Mesendoderm (in vitro differentiated cells): Measurements from ENCODE around the gene STN1. TPM values are rescaled to one million over a fixed set of nuclear protein-coding genes. Genes with fewer than 3 reads are reported as not detected.

Experiments
- DNase-seq: peaks from one replicate; pipeline ENCODE4 v3.0.0; 2013
- H2AK5ac ChIP-seq: 2 replicates; pipeline ENCODE4 v1.6.1; 2013; ENCODE audit warnings: low read length, inconsistent platforms
- H2BK120ac ChIP-seq: 2 replicates; pipeline ENCODE4 v1.6.1; 2013; ENCODE audit warnings: low read depth, mild to moderate bottlenecking, low read length, moderate library complexity, mixed read lengths
- H2BK15ac ChIP-seq: replicated peaks from 2 replicates; pipeline ENCODE4 v1.6.1; 2013; ENCODE audit warnings: low read depth, mild to moderate bottlenecking, moderate library complexity
- H2BK5ac ChIP-seq: 2 replicates; pipeline ENCODE4 v1.6.1; 2013; ENCODE audit warnings: low read length, inconsistent platforms
- H3K18ac ChIP-seq: 2 replicates; pipeline ENCODE4 v1.6.1; 2013; ENCODE audit warnings: mild to moderate bottlenecking, low read length, mixed read lengths
- H3K23ac ChIP-seq: one replicate; pipeline ENCODE4 v1.6.1; 2013; ENCODE audit warnings: low read length
- H3K27ac ChIP-seq: 2 replicates; pipeline ENCODE4 v1.5.1; 2013; ENCODE audit warnings: low read depth, mild to moderate bottlenecking, inconsistent platforms, low read length, moderate library complexity
- H3K27me3 ChIP-seq: 2 replicates; pipeline ENCODE4 v1.6.1; 2013; ENCODE audit warnings: low read length, control low read depth, mild to moderate bottlenecking, inconsistent platforms; ENCODE audit not compliant: insufficient read depth, poor library complexity
- H3K36me3 ChIP-seq: 2 replicates; pipeline ENCODE4 v1.6.1; 2013; ENCODE audit warnings: low read length, inconsistent platforms; ENCODE audit not compliant: control insufficient read depth, insufficient read depth
- H3K4ac ChIP-seq: one replicate; pipeline ENCODE4 v1.6.1; 2013; ENCODE audit warnings: low read depth, mild to moderate bottlenecking, low read length, moderate library complexity
- H3K4me1 ChIP-seq: 2 replicates; pipeline ENCODE4 v1.6.1; 2013; ENCODE audit warnings: low read depth, low read length, inconsistent platforms; ENCODE audit not compliant: control insufficient read depth
- H3K4me2 ChIP-seq: 2 replicates; pipeline ENCODE4 v1.6.1; 2013; ENCODE audit warnings: low read length
- H3K4me3 ChIP-seq: 2 replicates; pipeline ENCODE4 v1.5.1; 2013; ENCODE audit warnings: mild to moderate bottlenecking, low read length
- H3K56ac ChIP-seq: one replicate; pipeline ENCODE4 v1.6.1; 2013; ENCODE audit warnings: low read length
- H3K79me1 ChIP-seq: 2 replicates; pipeline ENCODE4 v1.6.1; 2013; ENCODE audit warnings: low read length, inconsistent platforms
- H3K79me2 ChIP-seq: 2 replicates; pipeline ENCODE4 v1.6.1; 2013; ENCODE audit warnings: mild to moderate bottlenecking, low read length; ENCODE audit not compliant: control insufficient read depth, insufficient read depth
- H3K9ac ChIP-seq: 2 replicates; pipeline ENCODE4 v1.6.1; 2013; ENCODE audit warnings: low read length, inconsistent platforms
- H4K5ac ChIP-seq: one replicate; pipeline ENCODE4 v1.6.1; 2013; ENCODE audit warnings: low read length
- H4K8ac ChIP-seq: one replicate; pipeline ENCODE4 v1.6.1; 2013; ENCODE audit warnings: low read depth, mild to moderate bottlenecking, control low read depth, low read length, moderate library complexity
- WGBS: extraction: QIAGEN DNeasy Blood & Tissue Kit; methylation state at CpG from one replicate; pipeline ENCODE4 v1.1.7; 2013; ENCODE audit warnings: low lambda C conversion rate, missing lambda C conversion rate; ENCODE audit not compliant: insufficient coverage; ENCODE audit errors: extremely low coverage; 5-methylcytosine and 5-hydroxymethylcytosine counted together
- polyA plus RNA-seq, 2 experiments: library from polyadenylated mRNA; stranded (reverse); fragments of 200-250 nt; gene quantifications; one replicate each; pipeline ENCODE4 v1.2.3, GENCODE V29; 2013

STN1 gene
- polyA plus RNA-seq (2013, experiment 1 of 2): 7.1 TPM
- 7.3 TPM for polyA plus RNA-seq (2013, experiment 2 of 2)

DNA sequence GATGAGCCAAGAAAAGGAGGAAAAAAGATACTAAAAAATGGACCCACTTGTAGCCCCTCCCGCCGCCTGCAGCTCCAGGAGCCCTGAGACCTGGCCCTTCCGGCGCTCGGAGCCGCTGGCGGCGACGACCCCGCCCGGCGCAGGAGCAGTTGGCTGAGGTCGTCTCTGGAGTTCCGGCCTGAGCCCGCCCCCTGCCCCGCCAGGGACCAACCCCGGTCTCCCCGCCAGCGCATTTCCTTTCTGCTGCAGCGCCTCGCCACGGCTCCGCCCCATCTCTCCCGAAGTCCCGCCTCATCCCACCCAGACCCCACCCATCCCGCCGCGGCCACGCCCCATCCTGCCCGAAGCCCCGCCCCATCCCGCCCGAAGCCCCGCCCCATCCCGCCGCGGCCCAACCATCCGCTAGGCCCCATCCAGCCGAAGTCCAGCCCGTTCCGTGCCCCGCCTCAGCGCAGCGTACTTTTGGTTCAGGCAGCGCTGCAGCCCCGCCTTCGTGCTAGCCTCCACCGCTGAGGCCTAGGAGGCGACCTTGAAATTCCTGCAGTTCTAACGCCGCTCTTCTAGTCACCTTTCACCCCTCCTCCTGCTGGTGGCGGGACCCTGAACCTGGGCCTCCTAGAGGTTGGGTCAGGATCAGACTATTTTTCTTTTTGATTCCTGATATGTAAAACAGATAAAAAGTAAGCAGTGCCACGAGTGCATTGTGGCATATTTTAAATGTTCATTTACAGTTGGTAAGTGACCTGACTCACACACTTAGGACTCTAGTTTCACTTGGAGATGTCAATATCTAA, at the start of gene STN1:
STN1 (minus strand) TSS at position 132 of the 794 bp plus-strand sequence. CDS start 590 bp downstream, outside the sequence.
- H3K27ac ChIP-seq: peak within 1 kb of the TSS; percentile 61
- no peaks in the 10 kb centered on the region for H3K79me1 ChIP-seq
- no CpG with 5 or more reads among the region's 53 CpGs for WGBS
- no peak within 1 kb of the TSS for H4K8ac ChIP-seq
- no peak within 1 kb of the TSS for H2AK5ac ChIP-seq
- no peaks in the 10 kb centered on the region for H3K79me2 ChIP-seq
- H3K4me2 ChIP-seq: peak within 1 kb of the TSS; percentile 98
- no peaks in the 10 kb centered on the region for H3K27me3 ChIP-seq
- H2BK120ac ChIP-seq: no peak within 1 kb of the TSS
- peaks cover 4% of the 10 kb centered on the region for H3K4me1 ChIP-seq
- peak within 1 kb of the TSS; percentile 82 for H4K5ac ChIP-seq
- peak; percentile 99 for DNase-seq
- peak within 1 kb of the TSS; percentile 83 for H2BK5ac ChIP-seq
- H3K4me3 ChIP-seq: peak within 1 kb of the TSS; percentile 83
- H3K18ac ChIP-seq: peak within 1 kb of the TSS; percentile 57
- peak within 1 kb of the TSS; percentile 98 for H3K9ac ChIP-seq
- no peak within 1 kb of the TSS for H2BK15ac ChIP-seq
- H3K4ac ChIP-seq: peak within 1 kb of the TSS; percentile 49
- peak within 1 kb of the TSS; percentile 100 for H3K23ac ChIP-seq
- H3K56ac ChIP-seq: peak within 1 kb of the TSS; percentile 99
- no peaks in the 10 kb centered on the region for H3K36me3 ChIP-seq

DNA sequence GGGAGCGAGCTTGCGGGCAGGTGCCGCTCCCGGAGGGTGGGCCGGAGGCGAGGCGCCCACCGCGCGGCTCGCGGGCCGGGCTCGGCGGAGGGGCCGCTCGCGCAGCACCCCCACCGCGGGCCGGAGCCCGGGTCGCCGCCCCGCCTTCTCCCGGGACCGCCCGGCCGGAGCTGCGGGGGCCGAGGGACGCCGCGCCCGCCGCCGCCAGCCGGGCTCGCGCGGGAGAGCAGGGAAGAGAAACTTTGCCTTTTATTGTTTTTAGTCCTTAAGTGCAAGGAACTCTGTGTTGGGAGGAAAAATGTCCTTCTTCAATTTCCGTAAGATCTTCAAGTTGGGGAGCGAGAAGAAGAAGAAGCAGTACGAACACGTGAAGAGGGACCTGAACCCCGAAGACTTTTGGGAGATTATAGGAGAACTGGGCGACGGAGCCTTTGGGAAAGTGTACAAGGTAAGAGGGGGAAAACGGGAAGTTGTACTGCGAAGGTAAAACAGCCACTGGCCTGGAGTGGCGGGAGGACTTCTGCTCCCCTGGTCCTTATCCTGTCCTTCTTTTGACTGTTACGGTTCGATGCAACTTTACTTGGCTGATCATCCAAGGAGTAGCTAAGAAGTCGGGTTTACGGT, 49.6 kb upstream of the STN1 start:
- H3K4me3 ChIP-seq: peak overlapping the region; percentile 30
- no peaks in the 10 kb centered on the region for H3K27me3 ChIP-seq
- H3K4me2 ChIP-seq: peak overlapping the region; percentile 35
- H3K79me1 ChIP-seq: no peaks in the 10 kb centered on the region
- no peak overlapping the region for H2BK120ac ChIP-seq
- no peak overlapping the region for H2BK15ac ChIP-seq
- H2BK5ac ChIP-seq: no peak overlapping the region
- peak overlapping the region; percentile 91 for H3K56ac ChIP-seq
- H4K5ac ChIP-seq: no peak overlapping the region
- no CpG with 5 or more reads among the region's 55 CpGs for WGBS
- peak overlapping the region; percentile 85 for H3K18ac ChIP-seq
- no peaks in the 10 kb centered on the region for H3K36me3 ChIP-seq
- H3K9ac ChIP-seq: peak overlapping the region; percentile 56
- peak overlapping the region; percentile 56 for H3K4ac ChIP-seq
- peak overlapping the region; percentile 94 for H3K23ac ChIP-seq
- H3K4me1 ChIP-seq: no peaks in the 10 kb centered on the region
- peak overlapping the region; percentile 9 for H3K27ac ChIP-seq
- H2AK5ac ChIP-seq: no peak overlapping the region
- no peak overlapping the region for H4K8ac ChIP-seq
- peak; percentile 37 for DNase-seq
- H3K79me2 ChIP-seq: no peaks in the 10 kb centered on the region

DNA sequence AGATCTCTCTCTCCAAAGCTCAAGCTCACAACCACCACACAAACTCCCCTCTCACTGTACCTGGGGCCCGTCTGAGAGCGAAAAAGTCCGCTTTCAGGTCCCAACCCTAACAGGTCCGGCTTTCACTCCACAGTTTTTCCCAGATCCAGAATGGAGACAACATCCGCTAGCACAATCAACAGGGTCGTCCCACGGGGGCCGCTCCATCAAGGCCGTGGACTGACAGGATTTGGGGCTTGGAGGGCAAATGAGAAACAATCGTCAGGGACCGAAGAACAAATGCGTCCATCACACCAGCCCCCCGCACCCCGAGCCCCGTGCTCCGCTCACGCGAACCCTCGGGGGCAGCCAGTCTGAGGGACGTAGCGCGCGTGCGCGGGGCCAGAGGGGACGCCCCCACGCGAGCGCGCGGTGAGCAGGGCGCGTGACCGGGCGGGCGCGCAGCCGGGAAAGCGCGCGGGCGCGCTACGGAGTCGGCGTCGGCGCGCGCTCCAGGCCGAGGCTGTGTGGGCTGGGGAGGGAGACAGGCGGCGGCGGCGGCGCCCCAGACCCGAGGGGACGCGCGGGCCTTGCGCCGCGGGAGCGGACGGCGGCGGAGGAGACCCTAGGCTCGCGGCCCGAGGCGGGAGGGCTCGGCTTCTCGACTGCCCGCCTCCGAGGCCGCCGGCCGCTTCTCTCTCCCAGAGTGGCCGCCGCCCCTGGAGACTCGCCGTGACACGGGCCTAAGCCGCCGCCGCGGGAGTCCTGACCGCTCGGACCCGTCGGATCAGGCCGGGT, 48.9 kb upstream of the STN1 start, which contains the start of gene SLK:
SLK (plus strand) TSS at position 470 of the 777 bp plus-strand sequence. CDS start 606 bp downstream, outside the sequence.
- no CpG with 5 or more reads among the region's 92 CpGs for WGBS
- Histone ChIP-seq H3K79me1 (no peaks in the 10 kb centered on the region), H3K4ac (peak within 1 kb of the TSS; percentile 56), H3K9ac (peak within 1 kb of the TSS; percentile 56), H3K27ac (peak within 1 kb of the TSS; percentile 9), H3K4me1 (no peaks in the 10 kb centered on the region), H3K27me3 (no peaks in the 10 kb centered on the region), H3K23ac (peak within 1 kb of the TSS; percentile 94), H3K79me2 (no peaks in the 10 kb centered on the region), H4K5ac (no peak within 1 kb of the TSS), H2AK5ac (no peak within 1 kb of the TSS), H4K8ac (no peak within 1 kb of the TSS), H2BK15ac (no peak within 1 kb of the TSS), H3K56ac (peak within 1 kb of the TSS; percentile 91), H3K18ac (peak within 1 kb of the TSS; percentile 85), H3K4me2 (peak within 1 kb of the TSS; percentile 94), H2BK120ac (peak within 1 kb of the TSS; percentile 29), H3K4me3 (peak within 1 kb of the TSS; percentile 30), H3K36me3 (no peaks in the 10 kb centered on the region), H2BK5ac (no peak within 1 kb of the TSS)
- peak; percentile 60 for DNase-seq

DNA sequence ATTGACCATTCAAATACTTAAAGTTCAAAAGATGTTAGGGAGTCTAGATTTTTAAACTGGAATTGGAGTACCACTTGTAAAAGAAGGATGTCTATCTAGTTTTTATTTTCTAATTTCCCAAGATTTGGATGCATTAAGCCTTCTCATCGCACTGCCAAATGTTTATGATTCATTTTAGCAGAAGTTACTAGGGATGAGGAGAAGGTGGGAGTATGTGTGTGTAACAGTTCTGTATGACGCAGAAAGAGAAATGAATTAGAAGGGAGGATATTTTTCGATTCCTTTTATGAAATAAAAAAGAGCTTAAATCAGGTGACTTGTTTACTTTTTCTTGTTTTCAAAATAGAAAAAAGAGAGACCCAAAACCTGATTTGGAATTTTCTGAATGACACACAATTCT, 42.1 kb upstream of the STN1 start:
- Histone ChIP-seq H3K36me3 (no peaks in the 10 kb centered on the region), H3K4me2 (no peak overlapping the region), H3K4me1 (no peaks in the 10 kb centered on the region), H4K5ac (no peak overlapping the region), H3K79me2 (no peaks in the 10 kb centered on the region), H2AK5ac (no peak overlapping the region), H3K9ac (no peak overlapping the region), H3K4me3 (no peak overlapping the region), H3K56ac (no peak overlapping the region), H3K27ac (no peak overlapping the region), H2BK15ac (no peak overlapping the region), H3K27me3 (no peaks in the 10 kb centered on the region), H3K79me1 (no peaks in the 10 kb centered on the region), H3K4ac (no peak overlapping the region), H3K18ac (no peak overlapping the region), H3K23ac (no peak overlapping the region), H2BK5ac (no peak overlapping the region), H2BK120ac (no peak overlapping the region), H4K8ac (no peak overlapping the region)
- DNase-seq: no peak
- no CpG with 5 or more reads among the region's 3 CpGs for WGBS

GRCh38 chr10:103958996-103959395, 41.0 kb upstream of the STN1 start:
- no peak overlapping the region for H3K9ac ChIP-seq
- no peak overlapping the region for H3K4ac ChIP-seq
- no peak overlapping the region for H2BK5ac ChIP-seq
- H4K8ac ChIP-seq: no peak overlapping the region
- H3K4me1 ChIP-seq: no peaks in the 10 kb centered on the region
- H3K79me1 ChIP-seq: no peaks in the 10 kb centered on the region
- no peaks in the 10 kb centered on the region for H3K79me2 ChIP-seq
- no peak overlapping the region for H3K4me2 ChIP-seq
- no peak overlapping the region for H3K23ac ChIP-seq
- H4K5ac ChIP-seq: no peak overlapping the region
- no peak overlapping the region for H3K27ac ChIP-seq
- no peak overlapping the region for H2AK5ac ChIP-seq
- H3K56ac ChIP-seq: no peak overlapping the region
- 100% methylated on average over 2 of the region's 2 CpGs for WGBS
- DNase-seq: no peak
- no peaks in the 10 kb centered on the region for H3K36me3 ChIP-seq
- no peak overlapping the region for H3K4me3 ChIP-seq
- H2BK15ac ChIP-seq: no peak overlapping the region
- H3K27me3 ChIP-seq: no peaks in the 10 kb centered on the region
- H2BK120ac ChIP-seq: no peak overlapping the region
- H3K18ac ChIP-seq: no peak overlapping the region
